HG02840 (cell line): ENCODE data around the gene RPLP1.

Source experiments
- ATAC-seq: cut with Tn5 transposase; IDR thresholded peaks from one replicate; pipeline ENCODE4 v1.9.1; 2021; ENCODE audit warnings: mild to moderate bottlenecking, moderate library complexity, moderate number of reproducible peaks; ENCODE audit not compliant: unreplicated experiment, low FRiP score

Gene RPLP1

GRCh38 chr15:69452692-69453521 is at the start of gene RPLP1:
Gene RPLP1 (plus strand): TSS chr15:69452818. CDS start chr15:69452949, 131 bp downstream.
- peak; percentile 83 for ATAC-seq

GRCh38 chr15:69403594-69403993 is 49.0 kb upstream of the RPLP1 start:
- no peak for ATAC-seq

- no peak for ATAC-seq
Measured at GRCh38 chr15:69405110-69405509, 47.5 kb upstream of the RPLP1 start.

- no peak for ATAC-seq
Measured at GRCh38 chr15:69407719-69408400, 44.8 kb upstream of the RPLP1 start.

GRCh38 chr15:69408841-69409240 is 43.8 kb upstream of the RPLP1 start:
- ATAC-seq, result no peak

- no peak for ATAC-seq
Measured at GRCh38 chr15:69410248-69410874, 42.3 kb upstream of the RPLP1 start.

GRCh38 chr15:69412274-69412673 is 40.3 kb upstream of the RPLP1 start:
- no peak for ATAC-seq

- ATAC-seq, result no peak
Measured at GRCh38 chr15:69412701-69413100, 39.9 kb upstream of the RPLP1 start.

GRCh38 chr15:69413822-69414700 is 38.6 kb upstream of the RPLP1 start, which contains the start of gene KIF23:
Gene KIF23 (plus strand): TSS chr15:69414349. CDS start chr15:69414466, 117 bp downstream.
- peak; percentile 92 for ATAC-seq

- ATAC-seq, result peak; percentile 34
Measured at GRCh38 chr15:69414701-69415167, 37.9 kb upstream of the RPLP1 start.

GRCh38 chr15:69415381-69415780 is 37.2 kb upstream of the RPLP1 start:
- ATAC-seq, result no peak

- no peak for ATAC-seq
Measured at GRCh38 chr15:69417581-69417980, 35.0 kb upstream of the RPLP1 start.

- ATAC-seq, result no peak
Measured at GRCh38 chr15:69421498-69421897, 31.1 kb upstream of the RPLP1 start.

- ATAC-seq, result no peak
Measured at GRCh38 chr15:69422336-69422895, 30.2 kb upstream of the RPLP1 start.

- ATAC-seq, result no peak
Measured at GRCh38 chr15:69424001-69424400, 28.6 kb upstream of the RPLP1 start.

GRCh38 chr15:69424748-69425413 is 27.7 kb upstream of the RPLP1 start:
- no peak for ATAC-seq

- no peak for ATAC-seq
Measured at GRCh38 chr15:69433831-69434230, 18.8 kb upstream of the RPLP1 start.

GRCh38 chr15:69434238-69434637 is 18.4 kb upstream of the RPLP1 start:
- no peak for ATAC-seq

- no peak for ATAC-seq
Measured at GRCh38 chr15:69434679-69435078, 17.9 kb upstream of the RPLP1 start.
